Fibroblast of the aortic adventitia (primary cell): ENCODE data around the gene CARD10. TPM values are rescaled to one million over a fixed set of nuclear protein-coding genes. Genes with fewer than 3 reads are reported as not detected.

Experiments
- DNase-seq: peaks from one replicate; pipeline ENCODE4 v3.0.0-alpha.2; 2010; ENCODE audit warnings: low read depth
- H3K4me3 ChIP-seq: 2 replicates; pipeline ENCODE4 v1.5.1; 2011; ENCODE audit warnings: low read depth, mild to moderate bottlenecking, control low read depth, low read length, moderate library complexity
- CTCF ChIP-seq: IDR thresholded peaks from 2 replicates; pipeline ENCODE4 v1.5.1; 2011; ENCODE audit warnings: mild to moderate bottlenecking, low read length, control low read depth, inconsistent platforms; ENCODE audit not compliant: insufficient read depth
- total RNA-seq: library from RNA; depleted of rRNA; stranded (reverse); fragments of >200 nt; gene quantifications from 2 replicates; pipeline ENCODE4 v1.2.3, GENCODE V29; 2012; ENCODE audit warnings: low replicate concordance

Gene CARD10
- total RNA-seq, 1 donor: 13.1 TPM

- no peak for TF ChIP-seq CTCF
- H3K4me3 ChIP-seq: no peak overlapping the region
- no peak for DNase-seq
Observed at GRCh38 chr22:37503183-37503683, 16.0 kb downstream of the CARD10 start.

GRCh38 chr22:37502342-37503182, 16.7 kb downstream of the CARD10 start:
- no peak for DNase-seq
- no peak for TF ChIP-seq CTCF
- H3K4me3 ChIP-seq: no peak overlapping the region

- no peak for TF ChIP-seq CTCF
- DNase-seq: peak; percentile 86
- H3K4me3 ChIP-seq: no peak overlapping the region
Observed at GRCh38 chr22:37501610-37502341, 17.4 kb downstream of the CARD10 start.

- DNase-seq: no peak
- no peak for TF ChIP-seq CTCF
- H3K4me3 ChIP-seq: no peak overlapping the region
Observed at GRCh38 chr22:37500745-37501609, 18.2 kb downstream of the CARD10 start.

- H3K4me3 ChIP-seq: no peak overlapping the region
- TF ChIP-seq CTCF: no peak
- DNase-seq: no peak
Observed at GRCh38 chr22:37499789-37500540, 19.2 kb downstream of the CARD10 start.
